Breast epithelium (tissue), 3 donors: ENCODE results near the gene IFNLR1.

ENCODE experiments used
- POLR2A ChIP-seq: fragments of 450-650 bp; IDR thresholded peaks from one replicate; pipeline ENCODE4 v1.6.1; 2016; ENCODE audit warnings: antibody characterized with exemption, mild to moderate bottlenecking, moderate library complexity
- POLR2AphosphoS5 ChIP-seq, 3 donors: sonication (generic); formaldehyde crosslinking; IDR thresholded peaks; one replicate each; pipeline ENCODE4 v1.6.1; 2017; ENCODE audit warnings: antibody characterized with exemption in 3 of 3
- TF ChIP-seq, protein P1 (sequence below), 3 donors: fragments of 450-650 bp; IDR thresholded peaks; one replicate each; pipeline ENCODE4 v1.5.1; 2016 to 2017; ENCODE audit warnings: antibody characterized with exemption in 3 of 3, mild to moderate bottlenecking in 3 of 3, moderate library complexity in 3 of 3

DNA sequence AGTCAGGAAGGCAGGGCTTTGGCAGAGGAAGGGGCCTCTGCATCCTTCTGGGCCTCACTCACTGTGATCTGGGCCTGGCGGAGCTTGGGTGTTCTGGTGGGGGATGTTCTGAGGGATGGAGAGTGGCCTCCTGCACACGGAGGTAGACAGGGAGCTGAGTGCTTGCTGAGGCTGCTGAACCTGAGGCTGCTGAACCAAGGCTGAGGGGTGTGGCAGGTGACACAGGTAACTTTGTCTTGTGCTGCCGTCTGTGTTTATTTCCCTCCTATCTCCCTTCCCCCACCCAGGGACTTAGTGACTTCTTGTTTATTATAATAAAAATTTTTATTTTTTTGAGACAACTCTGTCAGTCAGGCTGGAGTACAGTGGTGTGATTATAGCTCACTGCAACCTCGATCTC, 37.7 kb upstream of the IFNLR1 start:
- TF ChIP-seq, protein P1, sequence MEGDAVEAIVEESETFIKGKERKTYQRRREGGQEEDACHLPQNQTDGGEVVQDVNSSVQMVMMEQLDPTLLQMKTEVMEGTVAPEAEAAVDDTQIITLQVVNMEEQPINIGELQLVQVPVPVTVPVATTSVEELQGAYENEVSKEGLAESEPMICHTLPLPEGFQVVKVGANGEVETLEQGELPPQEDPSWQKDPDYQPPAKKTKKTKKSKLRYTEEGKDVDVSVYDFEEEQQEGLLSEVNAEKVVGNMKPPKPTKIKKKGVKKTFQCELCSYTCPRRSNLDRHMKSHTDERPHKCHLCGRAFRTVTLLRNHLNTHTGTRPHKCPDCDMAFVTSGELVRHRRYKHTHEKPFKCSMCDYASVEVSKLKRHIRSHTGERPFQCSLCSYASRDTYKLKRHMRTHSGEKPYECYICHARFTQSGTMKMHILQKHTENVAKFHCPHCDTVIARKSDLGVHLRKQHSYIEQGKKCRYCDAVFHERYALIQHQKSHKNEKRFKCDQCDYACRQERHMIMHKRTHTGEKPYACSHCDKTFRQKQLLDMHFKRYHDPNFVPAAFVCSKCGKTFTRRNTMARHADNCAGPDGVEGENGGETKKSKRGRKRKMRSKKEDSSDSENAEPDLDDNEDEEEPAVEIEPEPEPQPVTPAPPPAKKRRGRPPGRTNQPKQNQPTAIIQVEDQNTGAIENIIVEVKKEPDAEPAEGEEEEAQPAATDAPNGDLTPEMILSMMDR (IDR thresholded peaks at IDR 0.05), result no peak
- TF ChIP-seq POLR2A, result no peak
- TF ChIP-seq POLR2AphosphoS5 (IDR thresholded peaks at IDR 0.05), result no peak
